HepG2 (cell line): Measurements from ENCODE around the gene LITAFD. TPM values are rescaled to one million over a fixed set of nuclear protein-coding genes. Genes with fewer than 3 reads are reported as not detected.

Experiments
- ATF3 ChIP-seq: sonication (generic); formaldehyde crosslinking; IDR thresholded peaks from 2 replicates; pipeline ENCODE4 v1.4.0; 2020; ENCODE audit warnings: missing genetic modification reagents
- ATF7-NPFF ChIP-seq: sonication (generic); formaldehyde crosslinking; IDR thresholded peaks from 2 replicates; pipeline ENCODE4 v1.8.1; 2023; ENCODE audit warnings: mild to moderate bottlenecking, low read depth, missing genetic modification reagents, moderate library complexity
- CBX5 ChIP-seq: sonication (generic); formaldehyde crosslinking; IDR thresholded peaks from 2 replicates; pipeline ENCODE4 v1.4.0; 2020; ENCODE audit warnings: missing genetic modification reagents, borderline replicate concordance
- CHCHD3 ChIP-seq: sonication (generic); formaldehyde crosslinking; IDR thresholded peaks from 2 replicates; pipeline ENCODE4 v1.8.0; 2022; ENCODE audit warnings: mild to moderate bottlenecking, missing genetic modification reagents, moderate library complexity
- FIP1L1 ChIP-seq: fragments of 200-400 bp; formaldehyde crosslinking; IDR thresholded peaks from 2 replicates; pipeline ENCODE4 v1.6.1; 2018; ENCODE audit warnings: low read depth, mild to moderate bottlenecking, low read length, moderate library complexity, borderline replicate concordance; ENCODE audit not compliant: insufficient read depth
- KLF9 ChIP-seq: IDR thresholded peaks from 2 replicates; pipeline ENCODE4 v1.6.1; 2016; ENCODE audit warnings: low read depth
- NONO ChIP-seq, 2 experiments: fragments of 450-650 bp in 1 of 2; sonication (generic) in 1 of 2; formaldehyde crosslinking in 1 of 2; IDR thresholded peaks in 1 of 2; conservative IDR thresholded peaks in 1 of 2; 2 replicates each; pipeline versions ENCODE4 v1.6.1 to v1.8.0; 2017 to 2022; ENCODE audit warnings: mild to moderate bottlenecking in 1 of 2, missing genetic modification reagents in 1 of 2, moderate library complexity in 1 of 2
- SP4 ChIP-seq: sonication (generic); formaldehyde crosslinking; IDR thresholded peaks from 2 replicates; pipeline ENCODE4 v1.8.1; 2023; ENCODE audit warnings: mild to moderate bottlenecking, missing genetic modification reagents
- SPEN ChIP-seq: sonication (generic); formaldehyde crosslinking; IDR thresholded peaks from 2 replicates; pipeline ENCODE4 v1.5.1; 2020; ENCODE audit warnings: low read depth, mild to moderate bottlenecking, missing genetic modification reagents
- ZNF160 ChIP-seq: sonication (generic); formaldehyde crosslinking; IDR thresholded peaks from 2 replicates; pipeline ENCODE4 v1.8.0; 2022; ENCODE audit warnings: mild to moderate bottlenecking, inconsistent platforms, missing genetic modification reagents
- ZNF318 ChIP-seq: sonication (generic); formaldehyde crosslinking; IDR thresholded peaks from 2 replicates; pipeline ENCODE4 v1.4.0; 2020; ENCODE audit warnings: mild to moderate bottlenecking, missing genetic modification reagents
- ZNF510 ChIP-seq: sonication (generic); formaldehyde crosslinking; IDR thresholded peaks from 2 replicates; pipeline ENCODE4 v1.4.0; 2020; ENCODE audit warnings: low read depth, mild to moderate bottlenecking, missing genetic modification reagents
- ZNF564 ChIP-seq: sonication (generic); formaldehyde crosslinking; IDR thresholded peaks from 2 replicates; pipeline ENCODE4 v1.8.1; 2023; ENCODE audit warnings: mild to moderate bottlenecking, missing genetic modification reagents
- ZNF776 ChIP-seq: sonication (generic); formaldehyde crosslinking; IDR thresholded peaks from 2 replicates; pipeline ENCODE4 v1.4.0; 2020; ENCODE audit warnings: mild to moderate bottlenecking, missing genetic modification reagents
- ZSCAN21 ChIP-seq: sonication (generic); formaldehyde crosslinking; IDR thresholded peaks from 2 replicates; pipeline ENCODE4 v1.8.0; 2022; ENCODE audit warnings: mild to moderate bottlenecking, missing genetic modification reagents, moderate library complexity, borderline replicate concordance
- ZXDC ChIP-seq: sonication (generic); formaldehyde crosslinking; IDR thresholded peaks from 2 replicates; pipeline ENCODE4 v1.5.0; 2020; ENCODE audit warnings: mild to moderate bottlenecking, missing genetic modification reagents
- polyA plus RNA-seq, 8 experiments: library from polyadenylated mRNA; depleted of rRNA in 3 of 8; stranded (reverse) in 7 of 8; unstranded in 1 of 8; fragments of >200 nt; fragmentation: Illumina TruSeq in 4 of 8; extraction: Trizol in 4 of 8; gene quantifications; 2 replicates each; pipeline versions ENCODE4 v1.2.1 to v1.2.3, GENCODE V29; 2011 to 2016; ENCODE audit warnings: low read depth in 4 of 8, missing spikeins in 1 of 8, mixed read lengths in 1 of 8; ENCODE audit not compliant: insufficient read depth in 1 of 8
- total RNA-seq, 5 experiments: library from RNA; depleted of rRNA; stranded (reverse); fragments of >200 nt; fragmentation: Illumina TruSeq; extraction: Trizol; gene quantifications; 2 replicates each; pipeline ENCODE4 v1.2.3, GENCODE V29; 2016; ENCODE audit warnings: low read depth in 1 of 5

The LITAFD gene
- total and polyA plus RNA-seq, 2 of the 13 experiments (the other 11 are each of a cell fraction or from before 2014, with no cell fraction given): not detected

GRCh38 chr16:8865145-8865882 is 16.8 kb upstream of the LITAFD start (continued):
- 0 out of 2 replicates have a peak, but pooled peaks have one; percentile 32 for TF ChIP-seq ZNF318 (CRISPR knock-in tag)
- TF ChIP-seq ZXDC: 0 out of 2 replicates have a peak, but pooled peaks have one; percentile 64
- TF ChIP-seq ZNF510 (CRISPR knock-in tag): no peak
- 0 out of 2 replicates have a peak, but pooled peaks have one; percentile 20 for TF ChIP-seq ATF7-NPFF
- peak; percentile 52; the same call in 1 of the 2 replicates for TF ChIP-seq CBX5 (CRISPR knock-in tag)
- 0 out of 2 replicates have a peak, but pooled peaks have one; percentile 29 for TF ChIP-seq ZSCAN21
- no peak for TF ChIP-seq NONO (IDR thresholded peaks at IDR 0.05)
- no peak for TF ChIP-seq NONO (CRISPR knock-in tag; conservative IDR thresholded peaks at IDR 0.05)
- TF ChIP-seq ZNF564 (CRISPR knock-in tag): 0 out of 2 replicates have a peak, but pooled peaks have one; percentile 12
- 0 out of 2 replicates have a peak, but pooled peaks have one; percentile 39 for TF ChIP-seq SPEN
- TF ChIP-seq ATF3 (CRISPR knock-in tag): no peak
- TF ChIP-seq CHCHD3 (CRISPR knock-in tag): 0 out of 2 replicates have a peak, but pooled peaks have one; percentile 46
- peak; percentile 52; the same call in 1 of the 2 replicates for TF ChIP-seq ZNF776 (CRISPR knock-in tag)
- TF ChIP-seq KLF9 (CRISPR knock-in tag): no peak
- TF ChIP-seq SP4: 0 out of 2 replicates have a peak, but pooled peaks have one; percentile 18
- 0 out of 2 replicates have a peak, but pooled peaks have one; percentile 42 for TF ChIP-seq FIP1L1
- TF ChIP-seq ZNF160 (CRISPR knock-in tag): peak; percentile 33; the same call in 1 of the 2 replicates
